Measurements from ENCODE around the gene NDFIP2.

GRCh38 chr13:79571147-79571546, 90.2 kb downstream of the NDFIP2 start:
- TF ChIP-seq CTCF (IDR thresholded peaks at IDR 0.05) = no peak
- no peak for TF ChIP-seq POLR2A (IDR thresholded peaks at IDR 0.05)
